Pancreas (tissue), 10 donors: Measurements from ENCODE around the gene GALNT11. TPM values are rescaled to one million over a fixed set of nuclear protein-coding genes. Genes with fewer than 3 reads are reported as not detected.

ENCODE experiments used
- ATAC-seq, 4 donors: fragments of 200-7000 bp; cut with Tn5 transposase; one replicate each; pipeline versions ENCODE4 v1.8.0 to v1.9.1; 2020; ENCODE audit warnings: mild to moderate bottlenecking in 4 of 4, moderate library complexity in 4 of 4
- DNase-seq, 6 donors: peaks; one replicate each; pipeline ENCODE4 v3.0.0-alpha.2; 2020
- FAIRE-seq: peaks from 2 replicates; lab custom pipeline; 2012; peaks lifted over from hg19 to GRCh38; lab: Jason Lieb, UNC
- H3K27ac ChIP-seq, 4 donors: fragments of 200-600 bp; sonication (generic); 1 replicate in 3 of 4; 2 replicates in 1 of 4; pipeline versions ENCODE4 v1.5.0 to v1.8.0; 2020
- H3K27me3 ChIP-seq, 4 donors: fragments of 200-600 bp; one replicate each; pipeline ENCODE4 v1.8.0; 2021
- H3K36me3 ChIP-seq, 3 donors: fragments of 200-600 bp; sonication (generic) in 1 of 3; one replicate each; pipeline versions ENCODE4 v1.5.0 to v1.8.0; 2020 to 2021
- H3K4me1 ChIP-seq, 3 donors: fragments of 200-600 bp; one replicate each; pipeline ENCODE4 v1.8.0; 2021
- H3K4me3 ChIP-seq, 4 donors: fragments of 200-600 bp; sonication (generic) in 2 of 4; one replicate each; pipeline versions ENCODE4 v1.5.0 to v1.8.0; 2020 to 2021
- H3K9me3 ChIP-seq, 4 donors: fragments of 200-600 bp; one replicate each; pipeline ENCODE4 v1.8.0; 2021
- WGBS, 2 donors: extraction: QIAGEN DNeasy Blood & Tissue Kit; methylation state at CpG; one replicate each; pipeline ENCODE4 v1.1.7; 2013; 5-methylcytosine and 5-hydroxymethylcytosine counted together
- intact Hi-C, 3 donors: fragments of 100-400 bp; cut with DNase I; formaldehyde crosslinking; loops; one replicate each; pipeline versions ENCODE4 v1.11.1 to v1.14.2; 2022
- polyA plus RNA-seq, 2 donors: library from polyadenylated mRNA; stranded (reverse); fragments of 200-250 nt; gene quantifications; one replicate each; pipeline ENCODE4 v1.2.3, GENCODE V29; 2013
- total RNA-seq, 6 donors: library from RNA; stranded (reverse); fragmentation: NEBNext Ultra II Directional in 4 of 6; extraction: Animal tissue kit (Norgen Biotek cat#: 25700) in 4 of 6; gene quantifications; one replicate each; pipeline versions ENCODE4 v1.2.1 to v1.2.4, GENCODE V29; 2021 to 2023
- TF ChIP-seq, protein P1 (sequence below), 4 donors: fragments of 200-600 bp; sonication (generic) in 3 of 4; IDR thresholded peaks; one replicate each; pipeline versions ENCODE4 v1.5.0 to v1.8.0; 2021; ENCODE audit warnings: antibody characterized with exemption in 4 of 4
- donor health status: healthy with polysubstance abuse.
- donor health status: DM: no; HTN: no; CAD: no; lungs with moderate emphysema.
- donor health status: DM: no; HTN: no; CAD: no.
- donor health status: control.
- donor health status: control.
- donor health status: Bipolar disorder and iron deficiency.
- donor health status: DM: yes; HTN: yes; CAD: no.
- donor health status: DM: no; HTN: no; CAD: no.
- donor health status: DM: no; HTN: no; CAD: no.
- donor health status: DM: yes; HTN: yes; CAD: no.

GALNT11 gene
- total and polyA plus RNA-seq, 8 donors, result 12.9 to 36.3 (median 26.9) TPM

DNA sequence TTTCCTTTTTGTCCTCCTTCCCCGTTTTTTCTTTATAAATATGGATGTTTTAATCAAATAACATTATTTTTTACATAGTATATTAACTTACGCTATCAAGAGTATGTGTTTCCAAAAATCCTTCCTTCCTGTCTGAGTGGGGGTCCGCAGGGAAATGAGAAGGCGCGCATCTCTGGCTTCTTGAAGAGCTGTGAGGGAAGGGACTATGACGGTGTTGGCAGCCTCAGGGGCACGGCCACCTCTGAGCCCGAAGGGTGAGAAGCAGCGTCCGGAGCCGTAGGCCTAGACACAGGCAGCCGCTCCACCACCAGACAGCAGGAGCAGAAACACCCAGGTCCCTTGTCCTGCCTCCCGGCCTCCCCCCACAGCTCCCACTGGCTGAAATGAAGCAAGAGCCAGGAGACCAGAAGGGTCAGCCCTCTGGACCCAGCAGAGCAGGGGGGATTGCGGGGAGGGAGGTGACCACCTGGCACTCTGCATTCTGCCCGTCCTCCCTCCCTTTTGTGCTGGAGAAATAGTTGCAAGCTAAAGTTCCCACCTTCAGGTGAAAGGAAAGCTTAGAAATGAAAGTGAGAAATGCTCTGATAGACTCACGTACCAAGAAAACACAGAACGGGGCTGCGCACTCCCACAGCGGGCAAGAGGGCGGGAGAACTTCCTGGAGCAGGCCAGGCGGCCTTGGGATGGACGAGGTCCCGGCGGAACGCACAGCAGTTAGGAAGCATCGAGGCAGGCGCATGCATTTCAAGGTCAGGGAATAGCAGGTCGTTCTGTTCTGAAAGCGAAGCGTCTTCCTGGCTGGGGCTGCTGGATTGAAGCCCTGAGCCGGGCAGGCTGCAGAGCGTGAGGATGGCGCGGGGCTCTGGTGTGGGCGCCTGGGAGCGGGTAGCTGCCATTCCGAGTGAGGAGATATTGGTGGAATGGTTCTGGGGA, 105.5 kb downstream of the GALNT11 start:
- H3K4me1 ChIP-seq, result no peaks in the 10 kb centered on the region
- no peaks in the 10 kb centered on the region for H3K27me3 ChIP-seq
- no peak overlapping the region for H3K4me3 ChIP-seq
- intact Hi-C loops, result no loop called here
- FAIRE-seq (no peak), ATAC-seq (no peak), DNase-seq (no peak)
- H3K36me3 ChIP-seq, result peaks cover 0 to 22% (median 4%) of the 10 kb centered on the region in 3 donors
- TF ChIP-seq, protein P1, sequence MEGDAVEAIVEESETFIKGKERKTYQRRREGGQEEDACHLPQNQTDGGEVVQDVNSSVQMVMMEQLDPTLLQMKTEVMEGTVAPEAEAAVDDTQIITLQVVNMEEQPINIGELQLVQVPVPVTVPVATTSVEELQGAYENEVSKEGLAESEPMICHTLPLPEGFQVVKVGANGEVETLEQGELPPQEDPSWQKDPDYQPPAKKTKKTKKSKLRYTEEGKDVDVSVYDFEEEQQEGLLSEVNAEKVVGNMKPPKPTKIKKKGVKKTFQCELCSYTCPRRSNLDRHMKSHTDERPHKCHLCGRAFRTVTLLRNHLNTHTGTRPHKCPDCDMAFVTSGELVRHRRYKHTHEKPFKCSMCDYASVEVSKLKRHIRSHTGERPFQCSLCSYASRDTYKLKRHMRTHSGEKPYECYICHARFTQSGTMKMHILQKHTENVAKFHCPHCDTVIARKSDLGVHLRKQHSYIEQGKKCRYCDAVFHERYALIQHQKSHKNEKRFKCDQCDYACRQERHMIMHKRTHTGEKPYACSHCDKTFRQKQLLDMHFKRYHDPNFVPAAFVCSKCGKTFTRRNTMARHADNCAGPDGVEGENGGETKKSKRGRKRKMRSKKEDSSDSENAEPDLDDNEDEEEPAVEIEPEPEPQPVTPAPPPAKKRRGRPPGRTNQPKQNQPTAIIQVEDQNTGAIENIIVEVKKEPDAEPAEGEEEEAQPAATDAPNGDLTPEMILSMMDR (IDR thresholded peaks at IDR 0.05), result no peak
- H3K27ac ChIP-seq, result no peak overlapping the region
- no peaks in the 10 kb centered on the region for H3K9me3 ChIP-seq
- 94 to 96% methylated on average over 37 of the region's 37 CpGs for WGBS, 2 donors

DNA sequence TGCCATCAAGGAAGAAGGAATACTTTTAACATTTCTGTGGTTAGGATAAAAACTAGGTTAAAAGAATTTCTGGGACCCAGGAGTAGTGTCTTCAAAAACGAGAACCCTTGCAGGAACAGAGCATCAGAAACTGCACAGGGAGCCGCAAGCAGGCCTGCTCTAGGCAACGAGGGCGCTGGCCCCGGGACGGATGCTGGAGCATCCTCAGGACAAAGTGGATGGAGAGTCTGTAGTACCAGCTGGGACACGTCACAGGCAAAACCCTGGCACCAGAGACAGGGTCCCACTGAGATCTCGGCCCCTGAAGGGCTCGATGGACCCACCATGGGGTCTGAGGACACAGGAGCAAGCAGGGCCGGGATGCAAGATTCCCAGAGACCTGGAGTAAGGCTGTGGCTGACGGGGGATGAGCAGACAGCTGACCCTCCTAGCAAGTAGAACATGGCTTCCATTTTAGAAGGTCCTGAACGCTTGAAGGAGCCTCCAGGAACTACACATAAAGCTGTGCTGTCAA, 106.6 kb downstream of the GALNT11 start:
- H3K4me1 ChIP-seq, result no peaks in the 10 kb centered on the region
- TF ChIP-seq, protein P1 (IDR thresholded peaks at IDR 0.05), result no peak

DNA sequence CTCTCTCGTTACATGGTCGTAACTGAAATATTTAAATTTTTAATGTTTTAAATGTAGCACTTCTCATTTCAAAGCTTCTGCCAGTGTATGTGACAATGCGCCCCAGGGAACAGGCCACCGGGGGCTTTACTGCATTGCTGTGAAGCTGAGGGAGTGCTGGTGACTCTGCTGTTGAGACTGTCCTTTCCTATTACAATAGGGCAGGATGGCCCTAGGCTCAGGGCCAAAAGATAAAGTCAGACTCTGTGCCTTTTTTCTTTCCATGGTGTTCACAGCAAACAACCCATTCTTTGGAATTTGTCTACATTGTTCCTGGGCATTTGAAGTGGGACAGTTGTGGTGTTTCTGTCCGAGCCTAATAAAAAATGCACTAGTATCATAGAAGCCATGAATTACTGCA, 107.3 kb downstream of the GALNT11 start:
- intact Hi-C loops, result no loop called here
- WGBS, 2 donors, result 89 to 94% methylated on average over 5 of the region's 5 CpGs

More for the DNA sequence above, 106.6 kb downstream of the GALNT11 start:
- no peaks in the 10 kb centered on the region for H3K9me3 ChIP-seq
- no peak overlapping the region for H3K27ac ChIP-seq
- DNase-seq (no peak), FAIRE-seq (no peak), ATAC-seq (no peak)
- WGBS, 2 donors, result 93 to 96% methylated on average over 12 of the region's 12 CpGs
- no peak overlapping the region for H3K4me3 ChIP-seq
- intact Hi-C loops, result no loop called here
- no peaks in the 10 kb centered on the region for H3K27me3 ChIP-seq
- H3K36me3 ChIP-seq, result peaks cover 0 to 28% (median 4%) of the 10 kb centered on the region in 3 donors

DNA sequence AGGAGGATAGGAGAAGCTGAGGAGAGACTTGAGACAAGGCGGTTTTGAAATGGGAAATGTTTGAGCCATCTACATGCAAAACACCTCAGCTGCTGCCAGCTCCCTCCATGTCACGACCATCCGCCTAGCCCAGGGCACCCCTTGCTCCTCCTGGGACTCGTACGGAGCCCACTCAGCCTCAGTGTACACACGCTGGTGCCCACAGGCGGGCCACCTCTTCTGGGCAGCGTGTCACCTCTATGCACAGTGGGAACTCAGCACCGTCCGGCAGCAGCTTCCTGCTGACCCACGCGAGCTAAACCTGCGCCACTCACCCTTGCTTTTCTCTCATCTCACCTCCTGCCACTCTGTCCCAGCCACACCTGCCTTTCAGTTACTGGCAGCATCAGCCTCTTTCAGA, 108.3 kb downstream of the GALNT11 start:
- H3K4me1 ChIP-seq, result no peaks in the 10 kb centered on the region
- peaks cover 0 to 28% (median 10%) of the 10 kb centered on the region in 3 donors for H3K36me3 ChIP-seq
- intact Hi-C loops, result no loop called here
- no peak for DNase-seq
- H3K4me3 ChIP-seq, result no peak overlapping the region
- TF ChIP-seq, protein P1 (IDR thresholded peaks at IDR 0.05), result no peak
- peak in 1 of 4 donors; percentile 4 for ATAC-seq
- no peaks in the 10 kb centered on the region for H3K27me3 ChIP-seq
- H3K27ac ChIP-seq, result no peak overlapping the region
- 96 to 98% methylated on average over 13 of the region's 13 CpGs for WGBS, 2 donors
- no peaks in the 10 kb centered on the region for H3K9me3 ChIP-seq
- no peak for FAIRE-seq

More for the DNA sequence above, 107.3 kb downstream of the GALNT11 start:
- H3K4me1 ChIP-seq, result no peaks in the 10 kb centered on the region
- TF ChIP-seq, protein P1 (IDR thresholded peaks at IDR 0.05), result no peak
- no peak for FAIRE-seq
- no peaks in the 10 kb centered on the region for H3K27me3 ChIP-seq
- ATAC-seq, result no peak
- H3K27ac ChIP-seq, result no peak overlapping the region
- H3K4me3 ChIP-seq, result no peak overlapping the region
- no peak for DNase-seq
- no peaks in the 10 kb centered on the region for H3K9me3 ChIP-seq
- peaks cover 0 to 28% (median 4%) of the 10 kb centered on the region in 3 donors for H3K36me3 ChIP-seq
